Measurements from ENCODE around the gene ZNF672.

The ZNF672 gene

GRCh38 chr1:248890549-248891498, 52.8 kb downstream of the ZNF672 start:
- no peak for DNase-seq (ENCODE audit: low spot score)

DNA sequence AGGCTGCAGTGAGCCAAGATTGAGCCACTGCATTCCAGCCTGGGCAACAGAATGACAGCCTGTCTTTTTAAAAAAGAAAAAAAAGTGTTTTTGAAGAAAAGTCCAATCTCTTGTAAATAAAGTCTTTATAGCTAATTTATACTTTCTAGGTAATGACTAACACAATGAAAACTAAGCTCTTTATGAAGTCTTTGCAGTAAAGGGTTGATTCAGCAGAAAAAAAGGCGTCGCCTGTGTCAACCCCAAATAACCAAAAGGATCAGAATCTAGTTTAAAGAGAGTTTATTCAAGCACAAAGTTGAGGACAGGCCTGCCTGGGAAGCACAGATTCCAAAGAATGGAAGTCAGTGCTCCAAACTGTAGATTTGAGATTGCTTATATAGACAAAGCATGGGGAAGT, 53.7 kb downstream of the ZNF672 start:
- DNase-seq (ENCODE audit: low spot score) = no peak

- no peak for DNase-seq (ENCODE audit: low spot score)
These were observed 54.6 kb downstream of the ZNF672 start for GRCh38 chr1:248892590-248892989.

GRCh38 chr1:248894837-248895236, 56.8 kb downstream of the ZNF672 start:
- no peak for DNase-seq (ENCODE audit: low spot score)

- no peak for DNase-seq (ENCODE audit: low spot score)
These were observed 59.7 kb downstream of the ZNF672 start for GRCh38 chr1:248897412-248898337.

Measured in left forelimb (tissue), 1 donor.